ENCODE measurements around the gene GP9. TPM values are rescaled to one million over a fixed set of nuclear protein-coding genes. Genes with fewer than 3 reads are reported as not detected.

GP9 gene
- total RNA-seq, 1 experiment from 2014 or later: not detected

DNA sequence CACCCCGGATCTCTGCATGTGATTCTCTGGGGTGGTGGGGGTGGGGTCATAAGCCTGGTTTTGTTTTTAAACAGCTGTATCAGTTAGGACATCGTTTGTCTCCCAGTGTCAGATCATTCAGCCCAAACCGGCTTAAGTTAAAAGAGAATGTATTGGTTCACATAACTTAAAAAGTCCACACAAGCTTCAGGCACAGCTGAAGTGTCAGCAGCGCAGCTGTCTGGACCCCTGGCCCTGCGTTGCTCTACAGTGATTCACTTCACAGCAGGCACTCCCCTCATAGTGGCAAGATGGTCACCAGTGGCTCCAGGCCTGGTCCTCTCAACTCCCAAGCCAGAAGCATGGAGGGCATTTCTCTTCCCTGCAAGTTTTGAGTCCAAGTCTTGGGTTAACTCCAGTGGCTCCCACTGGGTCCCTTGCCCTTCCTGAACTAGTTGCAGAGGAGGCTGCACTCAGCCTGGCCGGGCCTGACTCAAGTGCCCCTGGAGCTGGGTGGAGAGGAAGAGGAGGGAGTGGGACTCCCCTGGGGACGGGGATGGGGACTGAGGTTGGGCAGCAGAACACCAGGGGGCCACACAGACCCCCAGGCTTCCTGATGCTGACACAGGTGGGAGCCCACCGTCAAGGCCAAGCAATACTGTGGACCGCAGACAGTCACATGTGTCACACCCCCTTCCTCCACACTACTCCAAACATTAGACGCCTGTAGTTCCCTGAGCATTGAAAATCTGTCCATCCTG is 28.9 kb upstream of the GP9 start:
- Histone ChIP-seq H2BK12ac (ENCODE audit: insufficient read length, low read depth, low read length) (no peak overlapping the region), H3K79me1 (ENCODE audit: insufficient read depth, low read depth, low read length, poor library complexity, severe bottlenecking) (no peaks in the 10 kb centered on the region), H4K91ac (ENCODE audit: insufficient read length, low read depth, low read length) (no peak overlapping the region), H3K9ac (ENCODE audit: extremely low read depth, insufficient read length, low read length) (no peak overlapping the region), H2BK15ac (ENCODE audit: low read depth, low read length) (no peak overlapping the region), H3K14ac (ENCODE audit: insufficient read depth, low read length) (no peak overlapping the region), H2BK5ac (ENCODE audit: insufficient read length, low read length) (no peak overlapping the region), H4K8ac (replicated peaks; ENCODE audit: insufficient read length, low read depth, low read length) (no peak overlapping the region), H3K4me2 (ENCODE audit: insufficient read depth, insufficient read length, low read length) (no peak overlapping the region), H4K5ac (ENCODE audit: insufficient read length, low read depth, low read length) (no peak overlapping the region), H3K9me3 (ENCODE audit: control insufficient read depth, low read depth, low read length) (no peaks in the 10 kb centered on the region), H3K56ac (ENCODE audit: insufficient read length, low read depth, low read length) (no peak overlapping the region), H2AFZ (ENCODE audit: low read length) (no peak overlapping the region), H3K4ac (ENCODE audit: low read depth, low read length) (no peak overlapping the region), H2BK120ac (ENCODE audit: low read depth, low read length, poor library complexity, severe bottlenecking) (no peak overlapping the region), H2AK5ac (ENCODE audit: insufficient read length, low read length) (no peak overlapping the region), H3K79me2 (ENCODE audit: insufficient read depth, low read length) (no peaks in the 10 kb centered on the region), H3K4me1 (ENCODE audit: insufficient read depth, low read length) (no peaks in the 10 kb centered on the region), H2BK20ac (ENCODE audit: low read depth, low read length, poor library complexity, severe bottlenecking) (no peak overlapping the region), H4K20me1 (ENCODE audit: control insufficient read depth, insufficient read depth, insufficient read length) (no peaks in the 10 kb centered on the region), H3K18ac (ENCODE audit: insufficient read length, low read depth, low read length) (no peak overlapping the region), H3K23me2 (ENCODE audit: insufficient read length, low read depth, low read length, poor library complexity, severe bottlenecking) (no peaks in the 10 kb centered on the region), H3T11ph (ENCODE audit: low read length) (no peak overlapping the region), H3K27me3 (ENCODE audit: insufficient read depth, low read length) (no peaks in the 10 kb centered on the region), H3K27ac (ENCODE audit: insufficient read length, low read depth, low read length) (no peak overlapping the region), H3K23ac (ENCODE audit: insufficient read length, low read depth, low read length) (no peak overlapping the region)
- WGBS (ENCODE audit: extremely low coverage, insufficient read length, low lambda C conversion rate): no CpG with 5 or more reads among the region's 10 CpGs
- Mint-ChIP-seq H3K27me3 (ENCODE audit: low read depth) (peaks cover 35% of the 10 kb centered on the region), H3K27ac (no peak overlapping the region), H3K4me3 (no peak overlapping the region; a peak in 1 of 5 replicates), H3K36me3 (ENCODE audit: insufficient read depth in 1 of 3, low read depth in 3 of 3) (no peaks in the 10 kb centered on the region), H3K9me3 (no peaks in the 10 kb centered on the region; a peak in 1 of 5 replicates), H3K4me1 (peaks cover 2 to 3% of the 10 kb centered on the region in 2 experiments; a peak in 2 of 4 replicates)
- TF ChIP-seq, protein P1, sequence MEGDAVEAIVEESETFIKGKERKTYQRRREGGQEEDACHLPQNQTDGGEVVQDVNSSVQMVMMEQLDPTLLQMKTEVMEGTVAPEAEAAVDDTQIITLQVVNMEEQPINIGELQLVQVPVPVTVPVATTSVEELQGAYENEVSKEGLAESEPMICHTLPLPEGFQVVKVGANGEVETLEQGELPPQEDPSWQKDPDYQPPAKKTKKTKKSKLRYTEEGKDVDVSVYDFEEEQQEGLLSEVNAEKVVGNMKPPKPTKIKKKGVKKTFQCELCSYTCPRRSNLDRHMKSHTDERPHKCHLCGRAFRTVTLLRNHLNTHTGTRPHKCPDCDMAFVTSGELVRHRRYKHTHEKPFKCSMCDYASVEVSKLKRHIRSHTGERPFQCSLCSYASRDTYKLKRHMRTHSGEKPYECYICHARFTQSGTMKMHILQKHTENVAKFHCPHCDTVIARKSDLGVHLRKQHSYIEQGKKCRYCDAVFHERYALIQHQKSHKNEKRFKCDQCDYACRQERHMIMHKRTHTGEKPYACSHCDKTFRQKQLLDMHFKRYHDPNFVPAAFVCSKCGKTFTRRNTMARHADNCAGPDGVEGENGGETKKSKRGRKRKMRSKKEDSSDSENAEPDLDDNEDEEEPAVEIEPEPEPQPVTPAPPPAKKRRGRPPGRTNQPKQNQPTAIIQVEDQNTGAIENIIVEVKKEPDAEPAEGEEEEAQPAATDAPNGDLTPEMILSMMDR (conservative IDR thresholded peaks at IDR 0.05): no peak
- no peak for DNase-seq

All from H9 (cell line).